GM08714 (cell line): ENCODE results near the gene TLR6.

Experiments used
- H3K4me3 ChIP-seq: fragments of 200-500 bp; sonication (Bioruptor generic); 2 replicates; pipeline ENCODE4 v1.5.1; 2014; ENCODE audit warnings: mild to moderate bottlenecking, low read length, inconsistent platforms
- ZNF274 ChIP-seq: IDR thresholded peaks from 2 replicates; pipeline ENCODE4 v1.6.1; 2012; ENCODE audit warnings: mild to moderate bottlenecking, low read depth, low read length

The TLR6 gene

GRCh38 chr4:38876636-38877035, 20.0 kb upstream of the TLR6 start:
- TF ChIP-seq ZNF274: no peak
- no peak overlapping the region for H3K4me3 ChIP-seq

DNA sequence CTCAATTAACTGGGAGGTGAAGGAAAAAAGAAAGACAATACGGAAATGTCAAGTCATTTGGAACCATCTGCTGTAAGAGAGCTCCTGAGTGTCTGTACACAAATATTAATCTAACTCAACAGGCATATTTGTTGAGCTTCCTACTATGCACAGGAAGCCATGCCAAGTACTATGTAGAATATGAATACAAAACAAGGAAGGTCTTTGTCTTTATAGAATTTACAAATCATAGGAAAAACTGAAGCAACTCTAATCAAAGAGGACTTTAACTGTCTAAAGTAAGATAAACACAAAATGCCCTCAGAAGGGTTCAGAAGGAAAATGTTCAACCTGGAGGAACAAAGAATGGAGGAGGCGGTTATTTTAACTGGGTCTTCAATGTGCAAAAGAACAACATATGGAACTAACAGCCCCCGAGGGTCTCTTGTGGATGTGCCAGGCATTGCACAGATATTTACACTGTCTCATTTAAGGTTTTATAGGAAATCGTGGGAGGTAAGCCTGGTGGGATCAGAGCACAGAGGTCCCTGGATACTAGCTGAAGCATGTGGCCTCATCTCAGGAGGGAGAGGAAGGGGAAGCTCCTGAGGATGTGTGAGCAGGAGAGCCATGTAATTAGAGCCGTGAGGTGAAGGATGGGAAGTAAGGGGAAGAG, 16.8 kb upstream of the TLR6 start:
- TF ChIP-seq ZNF274: no peak
- no peak overlapping the region for H3K4me3 ChIP-seq

- TF ChIP-seq ZNF274: no peak
- H3K4me3 ChIP-seq: no peak overlapping the region
Measured at GRCh38 chr4:38872620-38873019, 16.0 kb upstream of the TLR6 start.

DNA sequence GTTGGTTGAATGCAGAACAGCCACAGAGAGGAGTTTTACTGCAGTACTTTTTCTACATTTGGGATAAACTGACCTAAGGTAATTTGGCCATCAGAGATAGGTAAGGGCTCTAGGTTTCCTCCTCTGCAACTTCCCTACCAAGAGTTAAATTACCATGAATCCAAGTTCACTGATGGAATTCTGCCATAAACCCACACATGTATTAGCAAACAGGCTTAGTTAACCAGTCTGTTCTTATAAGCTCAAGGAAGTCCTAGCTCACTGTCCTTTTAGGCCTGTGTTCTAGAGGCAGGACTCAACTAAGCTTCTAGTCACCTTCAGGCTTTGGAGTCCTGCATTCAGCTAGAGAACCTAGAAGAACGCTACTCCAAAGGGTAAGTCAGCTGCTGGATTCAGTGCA, 15.0 kb upstream of the TLR6 start:
- H3K4me3 ChIP-seq: no peak overlapping the region
- no peak for TF ChIP-seq ZNF274

DNA sequence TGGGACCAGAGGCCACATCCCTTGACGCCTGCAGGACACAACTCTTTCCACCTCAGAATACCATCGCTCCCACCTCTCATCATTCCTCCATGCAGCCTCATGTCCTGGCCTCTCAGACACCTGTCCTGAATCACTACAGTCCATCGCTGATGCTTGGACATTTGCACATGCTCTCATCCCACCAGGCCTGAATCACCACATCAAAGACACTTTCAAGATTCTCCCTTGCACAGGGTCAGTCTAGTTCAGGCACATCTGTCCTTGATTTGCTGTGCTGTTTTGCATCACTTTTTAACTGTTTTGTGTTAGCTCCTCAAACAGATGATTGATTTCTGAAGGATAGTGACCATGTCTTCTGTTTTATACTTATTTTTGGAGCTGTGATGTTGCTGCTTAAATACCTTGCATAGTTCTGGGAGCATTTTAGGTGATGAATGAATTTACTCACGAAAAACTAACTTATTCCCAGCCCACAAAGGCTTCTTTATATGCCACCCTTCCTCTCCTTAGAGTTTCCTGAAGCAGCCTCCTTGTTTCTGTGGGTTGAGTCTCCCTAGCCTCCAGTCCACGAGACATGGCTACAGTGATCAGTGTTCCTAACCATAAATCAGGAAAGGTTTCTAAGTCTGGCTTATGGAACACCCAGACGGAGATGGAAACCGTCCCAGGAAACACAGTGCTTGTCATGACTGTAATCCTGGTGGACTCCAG, 13.6 kb upstream of the TLR6 start:
- no peak for TF ChIP-seq ZNF274
- no peak overlapping the region for H3K4me3 ChIP-seq

GRCh38 chr4:38869511-38869910, 12.9 kb upstream of the TLR6 start:
- no peak for TF ChIP-seq ZNF274
- no peak overlapping the region for H3K4me3 ChIP-seq

DNA sequence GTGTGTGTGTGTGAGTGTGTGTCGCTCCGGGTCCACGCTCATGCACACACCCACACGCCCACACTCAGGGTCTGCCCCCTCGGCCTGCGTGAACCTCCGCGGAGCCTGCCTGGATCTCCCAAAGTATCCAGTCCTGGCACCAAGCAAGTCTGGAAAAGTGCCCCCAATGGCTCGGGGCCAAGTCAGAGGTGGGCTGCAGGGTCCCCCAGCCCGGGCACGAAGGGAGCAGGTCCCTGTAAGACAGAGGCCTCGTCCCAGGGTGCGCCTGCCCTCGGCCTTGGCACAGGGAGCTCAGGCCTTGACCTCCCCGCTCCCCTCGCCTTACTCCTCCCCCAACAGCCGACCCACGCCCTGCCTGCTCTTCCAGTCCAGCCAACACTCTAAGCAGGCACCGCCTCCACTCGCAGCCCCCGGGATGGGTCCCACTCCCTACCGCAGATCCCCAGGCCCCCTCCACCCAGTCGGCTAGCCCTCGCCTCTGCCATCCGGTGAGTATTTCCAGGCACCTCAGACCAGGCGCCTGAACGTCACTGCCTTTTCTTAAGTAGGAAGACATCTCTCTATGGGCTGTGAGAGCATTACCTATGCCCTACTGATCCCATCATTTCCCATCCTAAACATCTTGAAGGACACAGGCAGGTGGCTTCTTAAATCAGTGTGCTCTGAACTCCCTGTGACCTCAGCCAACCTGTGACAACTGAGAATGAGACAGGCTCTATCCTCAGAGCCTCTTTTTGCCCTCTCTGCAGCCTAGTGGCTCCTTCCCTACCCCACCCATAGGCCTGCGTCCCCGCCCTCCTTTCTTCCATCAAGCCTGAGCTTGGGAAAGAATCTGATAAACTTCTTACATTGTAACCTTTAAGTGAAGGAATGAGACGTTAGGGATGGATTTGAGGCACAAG, 11.7 kb upstream of the TLR6 start:
- no peak for TF ChIP-seq ZNF274
- peak overlapping the region; percentile 62; the same call in 1 of the 2 replicates for H3K4me3 ChIP-seq

DNA sequence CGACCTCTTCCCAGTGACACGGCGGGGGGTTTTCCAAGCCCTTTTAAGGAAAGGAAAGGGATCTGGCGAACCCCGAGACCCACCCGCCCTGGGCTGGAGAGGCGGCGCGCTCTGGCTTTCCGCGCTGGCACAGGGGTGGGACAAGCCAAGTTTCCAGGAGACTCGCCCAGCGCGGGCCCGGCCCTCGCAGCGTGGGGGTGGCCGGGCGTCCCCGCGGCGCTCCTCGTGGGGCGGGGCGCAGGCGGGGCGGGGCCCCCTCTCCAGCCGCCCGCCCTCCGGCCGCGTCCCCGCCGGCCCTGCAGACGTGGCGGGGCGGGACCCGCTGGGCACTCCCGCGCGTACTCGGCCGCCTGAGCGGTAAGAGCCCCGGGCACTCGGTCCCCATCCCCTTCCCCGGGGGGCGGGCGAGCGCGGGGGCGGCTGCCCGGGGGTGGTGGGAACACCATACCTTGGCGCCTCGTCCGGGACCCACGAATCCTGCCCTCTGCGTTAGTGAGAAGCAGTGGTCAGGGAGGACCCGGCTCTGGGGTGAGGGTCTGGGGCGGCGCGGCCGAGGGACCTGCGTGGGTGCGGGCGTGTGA, 11.0 kb upstream of the TLR6 start, which contains the start of gene FAM114A1:
Gene FAM114A1, plus strand, starts transcription at position 329 of the 581 bp plus-strand sequence. CDS start 10,273 bp downstream, outside the sequence.
- no peak for TF ChIP-seq ZNF274
- peak within 1 kb of the TSS; percentile 81; the same call in 1 of the 2 replicates for H3K4me3 ChIP-seq

DNA sequence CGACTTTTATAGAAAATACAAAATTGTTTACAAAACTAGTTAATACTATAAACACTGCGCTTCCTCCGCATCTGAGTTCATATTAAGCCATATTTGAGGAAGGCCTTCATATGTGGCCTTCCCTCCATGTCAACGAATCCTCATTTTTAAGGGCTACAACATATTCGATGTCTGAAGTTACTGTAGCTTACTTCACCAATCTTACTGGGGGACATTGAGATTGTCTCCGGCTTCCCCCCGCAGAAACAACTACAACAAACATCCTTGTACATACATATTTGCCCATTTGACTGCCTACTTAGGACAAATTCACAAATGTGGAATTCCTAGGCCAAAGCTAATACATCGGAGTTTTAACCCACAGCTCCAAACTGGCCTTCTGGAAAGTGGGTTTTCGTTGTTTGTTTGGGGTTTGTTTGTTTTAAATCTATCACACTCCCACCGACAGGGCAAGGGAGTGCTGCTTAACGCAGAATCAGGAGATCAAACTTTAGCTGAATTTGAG, 10.4 kb upstream of the TLR6 start:
- peak overlapping the region; percentile 81; the same call in 1 of the 2 replicates for H3K4me3 ChIP-seq

GRCh38 chr4:38865445-38865844, 8.8 kb upstream of the TLR6 start:
- no peak overlapping the region for H3K4me3 ChIP-seq
- TF ChIP-seq ZNF274: no peak

More for the DNA sequence above, 10.4 kb upstream of the TLR6 start:
- no peak for TF ChIP-seq ZNF274

GRCh38 chr4:38861791-38862190, 5.2 kb upstream of the TLR6 start:
- no peak for TF ChIP-seq ZNF274
- H3K4me3 ChIP-seq: no peak overlapping the region

DNA sequence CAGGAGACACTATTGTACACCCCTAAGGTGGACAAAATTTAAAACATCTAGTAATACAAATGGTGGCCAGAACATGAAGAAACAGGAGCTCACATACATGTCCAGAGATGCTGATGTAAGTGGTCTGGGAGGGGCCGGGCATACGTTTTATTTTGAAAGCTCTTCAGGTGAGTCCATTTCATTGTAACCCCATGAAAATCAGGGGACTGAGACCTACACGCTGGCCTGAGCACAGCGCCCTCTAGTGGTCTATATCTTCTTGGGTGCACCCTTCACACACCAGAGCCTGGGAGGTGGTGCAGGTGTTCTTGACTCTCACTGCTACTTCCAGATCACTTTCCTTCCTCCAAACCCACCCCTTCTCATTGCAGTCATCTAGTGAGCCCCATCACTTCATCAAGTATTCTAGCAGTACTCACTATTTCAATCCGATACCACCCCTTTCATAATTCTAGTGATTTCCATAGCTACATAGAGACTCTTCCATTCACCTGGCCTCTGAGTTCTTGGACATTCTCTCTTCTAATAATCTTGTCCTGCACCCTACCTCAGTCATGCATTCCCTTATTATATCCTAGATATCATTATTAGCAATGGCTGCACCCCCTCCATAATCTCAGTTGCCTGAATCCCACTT, 4.3 kb upstream of the TLR6 start:
- TF ChIP-seq ZNF274: no peak
- no peak overlapping the region for H3K4me3 ChIP-seq

DNA sequence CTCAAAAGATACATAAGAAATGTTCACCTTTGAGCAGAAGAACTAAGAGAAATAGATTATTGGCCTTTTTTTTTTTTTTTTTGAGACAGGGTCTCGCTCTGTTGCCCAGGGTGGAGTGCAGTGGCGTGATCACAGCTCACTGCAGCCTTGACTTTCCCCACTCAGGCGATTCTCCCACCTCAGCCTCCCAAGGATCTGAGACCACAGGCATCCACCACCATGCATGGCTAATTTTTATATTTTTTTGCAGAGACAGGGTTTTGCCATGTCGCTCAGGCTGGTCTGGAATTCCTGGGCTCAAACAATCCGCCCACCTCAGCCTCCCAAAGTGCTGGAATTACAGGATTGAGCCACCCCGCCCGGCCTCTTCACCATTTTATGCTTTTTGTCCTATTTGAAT, 2.9 kb upstream of the TLR6 start:
- no peak overlapping the region for H3K4me3 ChIP-seq
- no peak for TF ChIP-seq ZNF274
